Hepatic stellate cell (primary cell): ENCODE results near the gene GNA12.
"Not testable (repeated sequence)": the region's sequence is repeated elsewhere in the genome, so short reads cannot be mapped to it uniquely, and the experiment has no call there.

Source experiments
- DNase-seq: peaks from one replicate; pipeline ENCODE4 v3.0.0; 2011; ENCODE audit warnings: low spot score

Gene GNA12

DNA sequence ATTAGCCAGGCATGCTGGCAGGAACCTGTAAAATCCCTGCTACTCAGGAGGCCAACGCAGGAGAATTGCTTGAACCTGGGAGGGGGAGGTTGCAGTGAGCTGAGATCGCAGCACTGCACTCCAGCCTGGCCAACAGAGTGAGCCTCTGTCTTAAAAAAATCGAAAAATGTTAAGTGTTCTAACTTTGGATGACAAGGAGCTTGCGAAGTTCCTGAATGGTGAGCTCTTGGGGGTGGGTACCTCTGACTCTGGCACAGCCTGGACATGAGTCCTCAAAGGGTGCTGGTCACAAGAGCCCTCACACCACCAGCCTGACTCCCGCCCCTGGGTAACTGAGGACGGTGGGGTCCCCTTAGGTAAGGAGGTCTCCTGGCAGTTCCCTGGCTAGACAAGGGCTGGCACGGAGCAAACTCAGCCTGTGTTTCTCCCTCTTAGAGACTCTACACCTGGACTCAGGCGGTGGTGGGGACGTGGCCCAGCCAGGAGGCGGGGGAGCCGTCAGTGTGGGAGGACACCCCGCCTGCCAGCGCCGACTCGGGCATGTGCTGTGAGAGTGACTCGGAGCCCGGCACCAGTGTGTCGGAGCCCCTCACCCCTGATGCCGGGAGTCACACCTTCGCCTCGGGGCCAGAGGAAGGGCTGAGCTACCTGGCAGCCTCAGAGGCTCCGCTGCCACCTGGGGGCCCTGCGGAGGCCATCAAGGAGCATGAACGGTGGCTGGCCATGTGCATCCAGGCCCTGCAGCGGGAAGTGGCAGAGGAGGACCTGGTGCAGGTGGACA, 132.0 kb downstream of the GNA12 start:
- DNase-seq = no peak

GRCh38 chr7:2710901-2711551, 133.1 kb downstream of the GNA12 start:
- no peak for DNase-seq

DNA sequence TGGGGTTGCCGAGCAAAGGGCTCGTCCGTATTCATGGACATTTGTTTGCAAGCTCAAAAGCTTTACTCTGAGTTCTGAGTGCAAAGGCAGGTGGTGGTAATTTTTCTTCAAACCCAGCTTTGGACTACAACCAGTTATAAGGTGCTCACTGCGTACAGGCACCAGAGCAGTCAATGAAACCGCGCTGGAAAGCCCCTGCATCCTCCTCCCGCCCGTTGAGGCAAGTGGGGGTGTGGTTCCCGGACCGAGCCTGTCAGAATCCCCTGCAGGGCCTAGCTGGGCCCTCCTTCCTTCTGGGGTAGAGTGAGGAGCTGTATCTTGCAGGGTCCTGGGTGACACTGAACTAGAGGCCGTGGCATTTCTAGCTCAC, 133.8 kb downstream of the GNA12 start:
- no peak for DNase-seq

- no peak for DNase-seq
These were observed 134.4 kb downstream of the GNA12 start for GRCh38 chr7:2709553-2710285.

DNA sequence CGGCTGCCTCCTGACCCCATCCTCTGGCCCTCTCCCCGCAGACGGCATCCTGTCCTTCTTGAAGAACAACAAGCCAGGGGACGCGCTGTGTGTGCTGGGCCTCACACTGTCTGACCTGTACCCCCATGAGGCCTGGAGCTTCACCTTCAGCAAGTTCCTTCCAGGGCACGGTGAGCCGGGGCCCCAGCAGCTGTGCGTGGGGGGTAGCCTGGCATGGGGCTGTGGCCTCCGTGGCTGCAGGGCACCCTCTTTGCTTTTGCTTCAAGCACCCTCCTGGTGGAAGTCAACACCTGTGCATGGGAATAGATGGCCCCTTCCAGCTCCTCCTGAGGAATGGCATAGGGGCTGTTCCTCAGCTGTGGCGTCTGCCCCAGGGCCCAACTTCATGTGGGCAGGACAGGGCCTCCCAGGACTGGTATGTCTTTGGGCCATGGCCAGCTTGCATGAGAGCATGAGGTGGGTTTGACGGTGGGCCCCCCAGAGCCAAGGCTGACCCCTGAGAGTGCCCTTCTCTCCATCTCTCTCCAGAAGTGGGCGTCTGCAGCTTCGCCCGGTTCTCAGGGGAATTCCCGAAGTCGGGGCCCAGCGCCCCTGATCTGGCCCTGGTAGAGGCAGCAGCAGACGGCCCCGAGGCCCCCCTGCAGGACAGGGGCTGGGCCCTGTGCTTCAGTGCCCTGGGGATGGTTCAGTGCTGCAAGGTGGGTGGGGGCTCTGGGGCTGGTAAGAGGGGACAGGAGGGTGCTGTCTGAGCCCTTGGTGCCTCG, 135.4 kb downstream of the GNA12 start:
- DNase-seq = no peak

DNA sequence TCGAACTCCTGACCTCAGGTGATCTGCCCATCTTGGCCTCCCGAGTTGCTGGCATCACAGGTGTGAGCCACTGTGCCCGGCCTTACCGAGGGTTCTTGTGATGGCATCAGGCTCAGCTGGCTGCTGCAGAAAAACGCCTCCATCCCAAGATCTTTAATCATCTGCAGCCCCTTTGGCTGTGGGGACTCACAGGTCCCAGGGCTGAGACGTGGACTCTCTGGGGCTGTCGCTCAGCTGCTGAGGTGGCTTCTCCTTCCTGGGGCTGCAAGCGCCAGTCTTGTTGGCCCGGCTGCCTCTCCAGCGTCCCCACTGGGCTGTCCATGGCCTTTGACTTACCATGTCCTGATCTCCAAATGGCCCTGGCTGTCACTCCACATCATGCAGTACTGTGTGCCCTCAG, 136.1 kb downstream of the GNA12 start:
- DNase-seq = no peak

DNA sequence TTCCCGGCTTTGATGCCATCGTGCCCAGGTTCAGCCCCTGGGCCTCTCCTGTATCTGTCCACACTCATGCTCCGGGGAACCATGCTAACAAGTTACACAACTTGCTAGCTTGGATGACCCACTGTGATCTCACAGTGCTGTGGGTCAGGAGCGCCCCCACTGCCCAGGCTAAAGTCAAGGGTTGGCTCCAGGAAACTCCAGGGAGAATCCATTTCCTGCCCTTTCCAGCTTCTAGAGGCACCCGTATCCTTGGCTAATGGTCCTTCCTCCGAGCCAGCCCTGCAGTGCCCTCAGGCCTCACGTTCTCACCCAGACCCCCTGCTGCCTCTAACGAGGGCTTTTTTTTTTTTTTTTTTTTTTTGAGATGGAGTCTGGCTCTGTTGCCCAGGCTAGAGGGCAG, 136.6 kb downstream of the GNA12 start:
- no peak for DNase-seq

DNA sequence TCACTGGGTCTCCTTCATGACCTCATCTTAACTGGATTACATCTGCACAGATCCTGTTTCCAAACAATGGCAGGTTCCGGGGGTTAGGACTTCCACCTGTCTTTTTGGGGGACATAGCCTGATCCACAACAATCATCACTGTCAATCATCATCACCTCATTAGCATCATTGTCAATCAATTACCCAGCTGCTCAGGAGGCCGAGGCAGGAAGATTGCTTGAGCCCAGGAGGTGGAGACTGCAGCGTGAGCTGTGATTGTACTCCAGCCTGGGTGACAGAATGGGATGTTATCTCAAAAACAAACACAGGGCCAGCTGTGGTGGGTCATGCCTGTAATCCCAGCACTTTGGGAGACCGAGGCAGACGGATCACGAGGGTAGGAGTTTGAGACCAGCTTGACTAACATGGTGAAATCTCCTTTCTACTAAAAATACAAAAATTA, 137.4 kb downstream of the GNA12 start:
- DNase-seq = no peak

- no peak for DNase-seq
These were observed 138.6 kb downstream of the GNA12 start for GRCh38 chr7:2705371-2706096.

DNA sequence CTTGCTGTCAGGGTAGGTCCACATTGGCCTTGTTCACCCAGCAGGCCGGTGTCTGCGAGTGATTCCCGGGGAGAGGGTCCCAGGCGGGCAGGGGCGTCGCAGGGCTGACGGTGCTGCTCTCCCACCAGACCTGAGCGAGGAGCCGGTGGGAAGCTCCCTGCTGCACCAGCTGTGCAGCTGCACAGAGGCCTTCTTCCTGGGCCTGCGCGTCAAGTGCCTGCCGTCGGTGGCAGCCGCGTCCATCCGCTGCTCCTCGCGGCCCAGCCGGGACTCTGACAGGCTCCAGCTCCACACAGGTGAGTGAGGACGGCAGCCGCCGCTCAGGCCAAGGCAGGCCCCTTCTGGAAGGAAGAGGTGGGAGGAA, 141.5 kb downstream of the GNA12 start:
- no peak for DNase-seq

DNA sequence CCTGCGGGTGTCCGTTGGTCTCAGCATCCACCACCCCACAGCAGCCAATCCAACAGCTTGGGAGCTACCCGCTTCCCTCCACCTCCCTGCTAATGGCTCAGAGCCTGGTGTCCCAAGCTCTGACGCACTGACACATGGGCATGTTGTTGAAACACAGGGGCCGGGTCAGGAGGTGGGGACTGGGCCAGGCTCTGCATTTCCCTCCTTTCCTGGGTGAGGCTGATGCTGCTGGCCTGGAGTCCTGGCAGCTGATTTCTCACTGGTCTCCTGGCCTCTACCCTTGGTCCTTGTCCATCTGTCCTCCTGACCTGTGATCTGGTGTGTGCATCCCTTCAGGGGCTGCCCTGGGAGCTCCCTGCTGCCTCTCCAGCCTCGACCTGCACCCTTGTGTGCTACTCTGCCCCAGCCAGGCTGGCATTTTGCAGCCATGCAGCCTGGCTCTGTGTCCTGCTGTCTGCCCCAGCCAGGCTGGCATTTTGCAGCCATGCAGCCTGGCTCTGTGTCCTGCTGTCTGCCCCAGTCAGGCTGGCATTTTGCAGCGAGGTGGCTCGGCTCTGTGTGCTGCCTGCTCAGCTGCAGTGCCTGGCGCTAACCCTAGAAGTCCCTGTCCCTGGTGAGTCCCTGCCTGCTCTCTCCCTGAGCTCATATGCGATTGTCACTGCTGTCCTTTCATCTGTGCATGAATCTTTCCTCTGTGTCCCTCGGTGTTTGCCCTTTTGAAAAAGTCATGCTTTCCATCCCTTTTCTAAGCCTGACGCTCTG, 142.1 kb downstream of the GNA12 start:
- no peak for DNase-seq

GRCh38 chr7:2701424-2701823, 142.7 kb downstream of the GNA12 start:
- no peak for DNase-seq

- DNase-seq = no peak
These were observed 143.8 kb downstream of the GNA12 start for GRCh38 chr7:2700141-2700850.

DNA sequence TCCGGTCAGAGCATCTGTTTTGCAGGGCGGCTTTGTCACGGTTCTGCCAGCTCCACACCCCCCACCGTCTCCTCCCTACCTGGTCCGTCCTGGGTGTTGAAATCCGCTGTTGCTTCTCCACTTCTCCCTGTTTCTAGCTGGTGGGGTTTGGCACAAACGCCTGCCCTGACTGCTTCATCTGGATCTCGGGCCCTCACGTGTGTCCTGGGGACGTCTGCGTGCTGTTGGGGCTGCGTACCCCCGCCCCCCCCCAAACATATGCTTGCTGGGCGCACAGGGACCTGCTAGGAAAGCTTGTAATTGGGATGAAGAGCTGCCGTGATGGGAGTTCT, 144.9 kb downstream of the GNA12 start:
- DNase-seq = no peak

DNA sequence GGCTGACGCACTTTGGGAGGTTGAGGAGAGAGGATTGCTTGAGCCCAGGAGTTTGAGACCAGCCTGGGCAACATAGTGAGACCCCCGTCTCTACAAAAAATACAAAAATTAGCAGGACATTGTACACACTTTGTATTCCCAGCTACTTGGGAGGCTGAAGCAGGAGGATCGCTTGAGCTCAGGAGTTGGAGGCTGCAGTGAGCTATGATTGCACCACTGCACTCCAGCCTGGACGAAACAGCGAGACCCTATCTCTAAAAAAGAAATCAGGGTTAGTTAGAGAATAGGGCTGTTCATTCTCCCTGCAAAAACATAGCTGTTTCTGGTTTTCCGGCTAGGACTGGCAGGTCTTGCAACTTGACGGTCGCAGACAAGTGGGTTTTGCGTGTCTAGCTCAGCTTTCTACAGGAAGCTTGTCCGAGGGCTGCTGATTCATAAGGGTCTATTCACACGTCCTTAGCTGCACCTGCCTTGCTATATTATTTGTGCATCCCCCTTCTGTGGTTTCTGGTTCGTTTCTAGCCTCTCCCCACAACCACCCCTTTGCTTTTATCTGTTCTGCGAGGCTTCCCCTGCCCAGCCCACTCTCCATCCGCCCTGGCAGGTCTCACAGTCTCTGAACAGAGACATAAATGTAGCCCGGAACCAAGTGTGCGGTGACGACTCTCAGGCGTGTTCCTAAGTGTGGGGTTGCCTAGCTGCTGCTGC, 145.4 kb downstream of the GNA12 start:
- DNase-seq = no peak

DNA sequence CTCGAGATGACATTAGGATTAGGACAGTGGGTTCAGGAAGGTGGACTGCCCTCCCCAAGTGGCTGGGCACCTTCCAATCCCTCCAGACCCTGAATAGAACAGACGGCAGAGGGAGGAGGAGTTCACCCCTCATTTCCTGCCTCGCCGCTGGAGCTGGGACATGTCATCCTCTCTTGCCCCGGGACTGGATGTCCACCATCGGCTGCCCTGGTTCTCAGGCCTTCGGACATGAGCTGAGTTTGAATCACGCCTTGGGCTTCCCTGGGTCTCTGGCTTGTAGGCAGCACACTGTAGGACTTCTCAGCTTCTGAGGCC, 150.0 kb downstream of the GNA12 start:
- not testable (repeated sequence) for DNase-seq

DNA sequence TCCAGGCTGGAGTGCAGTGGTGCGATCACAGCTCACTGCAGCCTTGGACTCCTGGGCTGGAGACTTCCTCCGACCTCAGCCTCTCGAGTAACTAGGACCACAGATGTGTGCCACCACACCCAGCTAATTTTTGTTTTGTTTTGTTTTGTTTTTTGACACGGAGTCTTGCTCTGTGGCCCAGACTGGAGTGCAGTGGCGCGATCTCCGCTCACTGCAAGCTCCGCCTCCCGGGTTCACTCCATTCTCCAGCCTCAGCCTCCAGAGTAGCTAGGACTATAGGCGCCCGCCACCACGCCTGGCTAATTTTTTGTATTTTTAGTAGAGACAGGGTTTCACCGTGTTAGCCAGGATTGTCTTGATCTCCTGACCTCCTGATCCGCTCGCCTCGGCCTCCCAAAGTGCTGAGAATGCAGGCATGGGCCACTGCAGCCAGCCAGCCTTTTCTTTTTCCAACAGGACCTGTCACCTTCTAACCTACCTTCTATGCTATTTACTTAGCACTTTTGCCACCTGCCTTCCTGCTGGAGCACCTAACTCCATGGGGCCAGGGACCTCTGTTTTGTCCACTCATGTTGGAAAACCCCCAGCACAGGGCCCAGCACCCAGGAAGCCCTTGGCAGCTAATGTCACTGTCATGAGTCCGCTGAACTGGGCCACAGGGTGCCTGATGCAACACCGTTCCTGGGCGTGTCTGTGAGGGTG, 150.5 kb downstream of the GNA12 start:
- DNase-seq = not testable (repeated sequence)

GRCh38 chr7:2692543-2692942, 151.6 kb downstream of the GNA12 start:
- DNase-seq = no peak

DNA sequence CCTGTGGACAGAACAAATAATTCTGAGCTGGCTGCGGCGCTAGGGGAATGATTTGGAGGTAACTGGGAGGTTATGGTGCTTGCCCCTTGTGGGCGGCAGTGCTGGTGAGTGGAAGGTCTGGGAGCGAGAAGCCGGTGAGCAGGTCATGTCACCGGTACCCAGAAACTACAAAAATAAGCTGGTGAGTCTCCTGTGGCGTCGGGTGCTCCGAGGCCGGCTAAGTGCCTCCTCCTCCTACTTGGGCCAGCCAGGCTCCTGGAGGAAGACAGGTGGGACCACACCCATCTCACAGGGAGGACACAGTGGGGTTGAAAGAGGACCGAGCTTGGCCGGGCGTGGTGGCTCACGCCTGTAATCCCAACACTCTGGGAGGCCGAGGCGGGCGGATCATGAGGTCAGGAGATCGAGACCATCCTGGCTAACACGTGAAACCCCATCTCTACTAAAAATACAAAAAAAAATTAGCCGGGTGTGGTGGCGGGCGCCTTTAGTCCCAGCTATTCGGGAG, 152.1 kb downstream of the GNA12 start:
- not testable (repeated sequence) for DNase-seq
